ENCODE measurements around the gene PSMB11. TPM values are rescaled to one million over a fixed set of nuclear protein-coding genes. Genes with fewer than 3 reads are reported as not detected.

Gene PSMB11
- total and polyA plus RNA-seq, 2 donors (not counting 3 experiments of a cell fraction or from before 2014, with no cell fraction given): not detected

Other genes with a start within 250 kb of the PSMB11 start
- 18.5 and 22.5 TPM in 2 replicates for gene SLC7A7, start 226.8 kb upstream of the PSMB11 start, total RNA-seq
- gene SLC7A7, start 226.8 kb upstream of the PSMB11 start, polyA plus RNA-seq: 94.0 and 103 TPM in 2 replicates
- 174 TPM in 2 replicates for gene MRPL52, start 212.3 kb upstream of the PSMB11 start, total RNA-seq
- 81.1 and 127 TPM in 2 replicates for gene MRPL52, start 212.3 kb upstream of the PSMB11 start, polyA plus RNA-seq
- gene MMP14, start 205.6 kb upstream of the PSMB11 start, total RNA-seq: 603 and 615 TPM in 2 replicates
- 501 and 506 TPM in 2 replicates for gene MMP14, start 205.6 kb upstream of the PSMB11 start, polyA plus RNA-seq
- gene LRP10, start 170.5 kb upstream of the PSMB11 start, total RNA-seq: 119 and 123 TPM in 2 replicates
- gene LRP10, start 170.5 kb upstream of the PSMB11 start, polyA plus RNA-seq: 157 and 192 TPM in 2 replicates
- gene REM2, start 159.0 kb upstream of the PSMB11 start, total RNA-seq: 0.33 TPM in 1 of 2 replicates, not detected in the other
- gene REM2, start 159.0 kb upstream of the PSMB11 start, polyA plus RNA-seq: 0.06 TPM in 1 of 2 replicates, not detected in the other
- gene RBM23, start 123.1 kb upstream of the PSMB11 start, total RNA-seq: 61.0 and 68.9 TPM in 2 replicates
- 67.7 and 73.3 TPM in 2 replicates for gene RBM23, start 123.1 kb upstream of the PSMB11 start, polyA plus RNA-seq
- gene PRMT5, start 112.8 kb upstream of the PSMB11 start, total RNA-seq: 67.2 and 73.1 TPM in 2 replicates
- 185 and 197 TPM in 2 replicates for gene PRMT5, start 112.8 kb upstream of the PSMB11 start, polyA plus RNA-seq
- 33.8 and 37.4 TPM in 2 replicates for gene HAUS4, start 85.1 kb upstream of the PSMB11 start, total RNA-seq
- 23.5 and 30.3 TPM in 2 replicates for gene HAUS4, start 85.1 kb upstream of the PSMB11 start, polyA plus RNA-seq
- gene AJUBA, start 59.7 kb upstream of the PSMB11 start, total RNA-seq: 54.1 and 61.7 TPM in 2 replicates
- 50.0 and 50.7 TPM in 2 replicates for gene AJUBA, start 59.7 kb upstream of the PSMB11 start, polyA plus RNA-seq
- gene C14orf93, start 32.1 kb upstream of the PSMB11 start, total RNA-seq: 5.4 and 7.1 TPM in 2 replicates
- 9.2 and 10.0 TPM in 2 replicates for gene C14orf93, start 32.1 kb upstream of the PSMB11 start, polyA plus RNA-seq
- 214 and 236 TPM in 2 replicates for gene PSMB5, start 7.3 kb upstream of the PSMB11 start, total RNA-seq
- 459 and 464 TPM in 2 replicates for gene PSMB5, start 7.3 kb upstream of the PSMB11 start, polyA plus RNA-seq
- gene CDH24, start 15.3 kb downstream of the PSMB11 start, total RNA-seq: 20.2 and 21.7 TPM in 2 replicates
- 52.9 and 63.1 TPM in 2 replicates for gene CDH24, start 15.3 kb downstream of the PSMB11 start, polyA plus RNA-seq
- gene ACIN1, start 52.9 kb downstream of the PSMB11 start, total RNA-seq: 220 and 240 TPM in 2 replicates
- gene ACIN1, start 52.9 kb downstream of the PSMB11 start, polyA plus RNA-seq: 136 and 146 TPM in 2 replicates
- 55.5 and 58.3 TPM in 2 replicates for gene C14orf119, start 53.3 kb downstream of the PSMB11 start, total RNA-seq
- 60.5 and 78.7 TPM in 2 replicates for gene C14orf119, start 53.3 kb downstream of the PSMB11 start, polyA plus RNA-seq
- not detected in 2 replicates for gene CIROP, start 62.8 kb downstream of the PSMB11 start, total RNA-seq
- not detected in 2 replicates for gene CIROP, start 62.8 kb downstream of the PSMB11 start, polyA plus RNA-seq
- gene CEBPE, start 77.0 kb downstream of the PSMB11 start, total RNA-seq: not detected in 2 replicates
- gene CEBPE, start 77.0 kb downstream of the PSMB11 start, polyA plus RNA-seq: not detected in 2 replicates
- gene SLC7A8, start 141.4 kb downstream of the PSMB11 start, total RNA-seq: 1.1 and 1.6 TPM in 2 replicates
- gene SLC7A8, start 141.4 kb downstream of the PSMB11 start, polyA plus RNA-seq: 0.76 and 0.88 TPM in 2 replicates
- not detected in 2 replicates for gene RNF212B, start 195.7 kb downstream of the PSMB11 start, total RNA-seq
- gene RNF212B, start 195.7 kb downstream of the PSMB11 start, polyA plus RNA-seq: not detected in 2 replicates
- 11.3 and 11.7 TPM in 2 replicates for gene HOMEZ, start 243.9 kb downstream of the PSMB11 start, total RNA-seq
- gene HOMEZ, start 243.9 kb downstream of the PSMB11 start, polyA plus RNA-seq: 16.8 and 17.7 TPM in 2 replicates